HG02970 (cell line): ENCODE measurements around the gene FOXR1.
"Not testable (repeated sequence)": the region's sequence is repeated elsewhere in the genome, so short reads cannot be mapped to it uniquely, and the experiment has no call there.

Source experiments
- ATAC-seq: cut with Tn5 transposase; IDR thresholded peaks from one replicate; pipeline ENCODE4 v1.9.1; 2021; ENCODE audit warnings: mild to moderate bottlenecking, moderate library complexity, moderate number of reproducible peaks; ENCODE audit not compliant: unreplicated experiment, low FRiP score

The FOXR1 gene

DNA sequence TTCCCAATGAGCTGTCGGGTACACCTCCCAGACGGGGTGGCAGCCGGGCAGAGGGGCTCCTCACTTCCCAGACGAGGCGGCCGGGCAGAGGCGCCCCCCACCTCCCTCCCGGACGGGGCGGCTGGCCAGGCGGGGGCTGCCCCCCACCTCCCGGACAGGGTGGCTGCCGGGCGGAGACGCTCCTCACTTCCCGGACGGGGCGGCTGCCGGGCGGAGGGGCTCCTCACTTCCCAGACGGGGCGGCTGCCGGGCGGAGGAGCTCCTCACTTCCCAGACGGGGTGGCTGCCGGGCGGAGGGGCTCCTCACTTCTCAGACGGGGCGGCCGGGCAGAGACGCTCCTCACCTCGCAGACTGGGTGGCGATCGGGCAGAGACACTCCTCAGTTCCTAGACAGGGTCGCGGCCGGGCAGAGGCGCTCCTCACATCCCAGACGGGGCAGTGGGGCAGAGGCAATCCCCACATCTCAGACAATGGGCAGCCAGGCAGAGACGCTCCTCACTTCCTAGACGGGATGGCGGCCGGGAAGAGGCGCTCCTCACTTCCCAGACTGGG, 20.0 kb downstream of the FOXR1 start:
- not testable (repeated sequence) for ATAC-seq

DNA sequence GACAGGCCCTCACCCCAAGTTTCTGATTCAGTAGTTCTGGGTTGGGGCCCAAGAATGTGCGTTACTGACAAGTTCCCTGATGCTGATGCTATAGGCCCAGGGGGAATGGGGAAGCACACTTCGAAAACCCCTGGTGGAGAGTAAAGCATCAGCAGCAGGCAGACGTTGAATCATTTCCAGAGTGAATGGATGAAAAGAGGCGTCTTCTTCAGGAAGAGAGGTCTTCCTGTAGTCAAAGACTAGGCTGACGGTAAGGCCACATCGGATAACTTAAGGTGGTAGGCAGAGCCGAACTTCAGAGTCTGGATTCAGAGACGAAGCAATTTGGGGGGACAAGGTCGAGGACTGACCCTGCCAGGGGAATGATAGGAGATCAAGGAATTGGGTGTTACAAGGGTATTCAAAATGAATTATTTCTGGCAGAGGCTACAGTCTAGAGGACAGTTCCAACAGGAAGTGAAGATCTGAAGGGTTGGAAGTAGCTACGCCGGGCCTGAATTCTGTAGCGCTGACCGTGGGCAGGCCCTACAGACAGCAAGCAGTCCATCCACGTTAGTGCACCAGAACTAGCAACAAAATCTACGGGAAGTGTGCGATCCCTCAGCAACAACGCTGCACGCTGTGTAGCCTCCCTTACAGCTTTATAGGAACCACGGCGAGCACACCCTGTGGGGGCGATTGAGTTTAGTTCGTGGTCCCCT, 25.5 kb downstream of the FOXR1 start:
- peak; percentile 14 for ATAC-seq

DNA sequence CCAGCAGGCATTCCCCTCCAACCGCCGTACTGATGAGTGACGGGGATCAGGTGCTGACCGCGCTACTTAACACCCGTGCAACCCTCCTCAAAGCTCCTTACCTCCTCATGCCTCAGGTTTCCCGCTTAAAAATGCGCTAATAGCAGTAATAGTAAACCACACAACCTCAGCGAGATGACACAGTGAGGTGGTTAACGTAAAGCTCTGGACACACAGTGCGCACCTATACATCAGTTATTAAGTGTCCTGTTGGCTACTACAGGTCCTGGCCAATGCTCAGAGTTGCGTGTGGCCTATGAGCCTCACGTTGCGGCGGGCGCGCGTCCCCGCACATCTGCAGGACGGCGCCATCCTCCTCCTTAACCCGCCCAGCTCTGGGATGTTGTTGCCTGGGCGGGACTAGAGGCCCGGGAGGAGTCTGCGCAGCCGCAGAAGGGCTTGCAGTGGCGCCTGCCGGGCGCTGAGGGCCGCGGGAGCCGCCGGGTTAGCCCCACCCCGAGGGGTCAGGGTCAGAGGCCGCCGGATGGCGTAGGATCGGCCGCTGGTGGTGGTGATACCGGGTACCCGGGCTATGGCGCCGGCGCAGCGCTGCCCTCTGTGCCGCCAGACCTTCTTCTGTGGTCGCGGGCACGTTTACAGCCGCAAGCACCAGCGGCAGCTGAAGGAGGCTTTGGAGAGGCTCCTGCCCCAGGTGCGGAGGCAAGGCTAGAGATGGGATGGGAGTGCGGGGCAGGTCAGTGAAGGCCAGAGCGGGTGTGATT, 26.2 kb downstream of the FOXR1 start, which contains the start of gene CENATAC:
Gene CENATAC, plus strand, starts transcription at position 512 of the 761 bp plus-strand sequence. Its CDS starts 60 bp downstream, at position 572.
- ATAC-seq, result peak; percentile 94

DNA sequence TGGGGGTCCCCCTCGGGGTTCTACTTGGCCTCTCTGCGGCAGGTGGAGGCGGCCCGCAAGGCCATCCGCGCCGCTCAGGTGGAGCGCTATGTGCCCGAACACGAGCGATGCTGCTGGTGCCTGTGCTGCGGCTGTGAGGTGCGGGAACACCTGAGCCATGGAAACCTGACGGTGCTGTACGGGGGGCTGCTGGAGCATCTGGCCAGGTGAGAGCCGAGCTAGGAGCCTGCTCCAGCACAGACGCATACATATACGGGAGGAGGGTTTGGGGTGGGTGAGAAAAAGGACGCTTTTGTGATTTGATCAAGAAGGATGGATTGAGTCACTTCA, 26.8 kb downstream of the FOXR1 start:
- no peak for ATAC-seq

GRCh38 chr11:118998822-118999221, 27.3 kb downstream of the FOXR1 start:
- no peak for ATAC-seq

- no peak for ATAC-seq
Measured at GRCh38 chr11:119000906-119001305, 29.3 kb downstream of the FOXR1 start.

DNA sequence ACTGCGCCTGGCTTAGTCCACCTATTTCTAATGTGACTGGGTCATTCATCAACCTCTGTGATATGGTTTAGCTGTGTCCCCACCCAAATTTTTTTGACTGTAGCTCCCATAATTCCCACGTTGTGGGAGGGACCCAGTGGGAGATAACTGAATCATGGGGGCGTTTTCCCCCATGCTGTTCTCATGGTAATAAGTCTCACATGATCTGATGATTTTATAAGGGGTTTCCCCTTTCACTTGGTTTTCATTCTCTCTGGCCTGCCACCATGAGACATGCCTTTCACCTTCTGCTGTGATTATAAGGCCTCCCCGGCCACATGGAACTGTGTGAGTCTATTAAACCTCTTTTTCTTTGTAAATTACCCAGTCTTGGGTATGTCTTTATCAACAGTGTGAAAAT, 35.1 kb downstream of the FOXR1 start:
- no peak for ATAC-seq

DNA sequence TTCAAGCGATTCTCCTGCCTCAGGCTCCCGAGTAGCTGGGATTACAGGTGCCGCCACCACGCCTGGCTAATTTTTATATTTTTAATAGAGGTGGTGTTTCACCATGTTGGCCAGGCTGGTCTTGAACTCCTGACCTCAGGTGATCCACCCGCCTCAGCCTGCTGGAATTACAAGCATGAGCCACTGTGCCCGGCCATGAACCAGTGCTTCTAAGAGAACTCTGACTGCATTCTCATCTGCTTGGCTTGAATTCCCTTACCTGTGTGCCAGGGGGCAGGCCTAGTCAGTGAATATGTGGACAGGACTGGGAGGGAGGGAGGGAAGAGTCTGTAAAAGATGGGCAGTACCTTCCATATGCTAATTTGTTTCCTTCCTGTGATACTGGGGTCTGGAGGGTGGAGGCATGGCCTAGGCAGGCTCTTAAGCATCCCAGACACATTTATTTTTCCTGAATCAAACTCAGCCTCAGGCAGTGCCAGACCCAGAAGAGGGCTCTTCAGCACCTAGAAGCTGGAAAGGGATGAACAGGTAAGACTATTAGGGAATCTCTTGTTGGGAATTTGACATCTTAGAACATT, 40.0 kb downstream of the FOXR1 start:
- ATAC-seq, result no peak

- ATAC-seq, result no peak
Measured at GRCh38 chr11:119012629-119013170, 41.1 kb downstream of the FOXR1 start.

GRCh38 chr11:119014209-119014924, 42.8 kb downstream of the FOXR1 start:
- ATAC-seq, result no peak

DNA sequence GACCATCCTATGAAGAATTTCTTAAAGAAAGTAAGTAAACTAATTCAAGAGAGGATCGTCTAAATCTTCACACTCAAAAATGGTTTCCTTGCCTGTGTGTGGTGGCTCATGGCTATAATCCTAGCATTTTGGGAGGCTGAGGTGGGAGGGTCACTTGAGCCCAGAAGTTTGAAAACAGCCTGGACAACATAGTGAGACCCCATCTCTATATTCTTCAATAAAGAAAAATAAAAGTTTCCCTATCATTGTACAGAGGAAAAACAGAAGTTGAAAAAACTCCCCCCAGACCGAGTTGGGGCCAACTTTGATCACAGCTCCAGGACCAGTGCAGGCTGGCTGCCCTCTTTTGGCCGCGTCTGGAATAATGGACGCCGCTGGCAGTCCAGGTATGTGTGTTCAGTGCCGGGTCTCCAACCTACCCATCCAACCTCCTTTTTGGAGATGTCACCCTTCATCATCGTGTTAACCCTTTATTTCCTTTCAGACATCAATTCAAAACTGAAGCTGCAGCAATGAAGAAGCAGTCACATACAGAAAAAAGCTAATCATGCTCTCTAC, 43.6 kb downstream of the FOXR1 start:
- no peak for ATAC-seq

- no peak for ATAC-seq
Measured at GRCh38 chr11:119016216-119017009, 44.9 kb downstream of the FOXR1 start.

DNA sequence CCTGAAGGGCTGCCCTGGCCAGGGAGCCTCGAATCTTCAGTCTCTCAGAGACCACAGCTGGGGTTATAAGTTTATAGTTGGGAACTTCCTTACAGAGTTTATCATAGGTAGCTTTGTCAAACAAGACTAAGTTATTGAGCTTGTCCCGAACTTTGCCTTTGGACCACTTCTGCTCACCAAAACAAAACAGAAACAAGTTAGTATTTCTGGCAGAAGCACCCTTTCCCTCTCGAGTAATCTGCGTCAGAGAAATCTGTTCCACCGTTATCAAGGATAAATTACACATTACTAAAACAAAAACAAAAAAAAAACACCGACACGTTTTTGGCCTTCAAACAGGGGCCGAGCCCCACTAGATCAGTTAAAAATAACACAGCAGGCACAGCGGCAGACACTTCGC, 45.8 kb downstream of the FOXR1 start:
- ATAC-seq, result not testable (repeated sequence)

DNA sequence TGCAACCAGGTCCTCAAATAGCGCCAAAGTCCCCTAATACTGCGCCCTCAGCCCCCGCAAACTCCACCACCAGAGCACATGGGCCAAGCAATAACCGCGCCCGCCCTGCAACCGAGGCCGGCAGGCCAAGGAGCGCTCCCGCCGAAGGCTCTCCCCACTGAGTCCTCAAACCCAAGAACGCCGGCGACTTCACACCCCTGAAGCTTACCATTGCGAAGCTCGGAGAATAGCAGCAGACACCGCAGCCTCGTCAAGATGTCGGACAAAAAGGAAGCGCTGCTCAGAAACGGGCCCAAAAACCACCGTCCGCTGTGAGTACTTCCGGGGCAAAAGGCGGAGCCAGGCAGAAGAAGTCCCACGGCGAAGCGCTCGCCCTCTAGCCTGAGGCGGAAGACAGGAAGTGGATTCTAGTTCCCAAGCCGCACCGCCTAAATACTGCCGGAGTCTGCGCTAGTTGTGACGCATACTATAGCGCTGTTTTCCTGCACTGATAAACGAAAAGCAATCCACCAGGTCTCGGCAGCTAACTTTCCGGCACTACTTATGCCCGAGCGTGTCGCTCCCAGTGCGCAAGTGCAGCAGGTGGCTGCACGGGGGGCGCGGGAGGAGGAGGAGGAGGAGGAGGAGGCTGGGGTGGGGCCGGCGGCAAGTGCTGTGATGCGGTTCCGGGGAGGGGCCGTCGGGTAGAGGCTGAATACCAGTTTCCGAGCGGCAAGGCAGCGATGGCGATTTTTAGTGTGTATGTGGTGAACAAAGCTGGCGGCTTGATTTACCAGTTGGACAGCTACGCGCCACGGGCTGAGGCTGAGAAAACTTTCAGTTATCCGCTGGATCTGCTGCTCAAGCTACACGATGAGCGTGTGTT, 46.7 kb downstream of the FOXR1 start, which contains the start of the genes RPS25 and TRAPPC4:
Gene RPS25, minus strand, starts transcription at position 270 of the 865 bp plus-strand sequence. Its CDS starts 59 bp downstream, at position 211.
Gene TRAPPC4, plus strand, starts transcription at position 693 of the 865 bp plus-strand sequence. Its CDS starts 30 bp downstream, at position 723.
- ATAC-seq, result peak; percentile 83

DNA sequence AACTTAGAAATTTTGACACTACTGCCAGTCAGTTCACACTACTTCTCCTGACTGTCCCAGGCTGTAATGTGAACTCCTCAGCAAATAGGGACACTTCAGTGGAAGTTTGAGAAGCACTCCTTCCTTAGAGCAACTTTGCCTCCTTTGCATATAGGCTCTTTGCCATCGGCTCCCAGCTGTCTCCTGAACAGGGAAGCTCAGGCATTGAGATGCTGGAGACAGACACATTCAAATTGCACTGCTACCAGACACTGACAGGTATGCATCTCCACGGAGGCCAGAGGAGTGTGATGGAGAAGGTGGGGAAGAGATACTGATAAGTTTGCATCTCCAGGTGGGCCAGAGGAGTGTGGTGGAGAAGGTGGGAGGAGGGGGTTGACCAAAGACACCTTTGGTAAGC, 48.4 kb downstream of the FOXR1 start:
- ATAC-seq, result no peak

- no peak for ATAC-seq
Measured at GRCh38 chr11:119021631-119022030, 50.1 kb downstream of the FOXR1 start.

GRCh38 chr11:119023741-119024140, 52.2 kb downstream of the FOXR1 start:
- ATAC-seq, result no peak
